Superior temporal gyrus (tissue), 1 donor: ENCODE measurements around the gene LRIG1.

Experiments
- DNase-seq: peaks from one replicate; pipeline ENCODE4 v3.0.0-alpha.2; 2016; ENCODE audit errors: extremely low spot score

The LRIG1 gene, protein sequence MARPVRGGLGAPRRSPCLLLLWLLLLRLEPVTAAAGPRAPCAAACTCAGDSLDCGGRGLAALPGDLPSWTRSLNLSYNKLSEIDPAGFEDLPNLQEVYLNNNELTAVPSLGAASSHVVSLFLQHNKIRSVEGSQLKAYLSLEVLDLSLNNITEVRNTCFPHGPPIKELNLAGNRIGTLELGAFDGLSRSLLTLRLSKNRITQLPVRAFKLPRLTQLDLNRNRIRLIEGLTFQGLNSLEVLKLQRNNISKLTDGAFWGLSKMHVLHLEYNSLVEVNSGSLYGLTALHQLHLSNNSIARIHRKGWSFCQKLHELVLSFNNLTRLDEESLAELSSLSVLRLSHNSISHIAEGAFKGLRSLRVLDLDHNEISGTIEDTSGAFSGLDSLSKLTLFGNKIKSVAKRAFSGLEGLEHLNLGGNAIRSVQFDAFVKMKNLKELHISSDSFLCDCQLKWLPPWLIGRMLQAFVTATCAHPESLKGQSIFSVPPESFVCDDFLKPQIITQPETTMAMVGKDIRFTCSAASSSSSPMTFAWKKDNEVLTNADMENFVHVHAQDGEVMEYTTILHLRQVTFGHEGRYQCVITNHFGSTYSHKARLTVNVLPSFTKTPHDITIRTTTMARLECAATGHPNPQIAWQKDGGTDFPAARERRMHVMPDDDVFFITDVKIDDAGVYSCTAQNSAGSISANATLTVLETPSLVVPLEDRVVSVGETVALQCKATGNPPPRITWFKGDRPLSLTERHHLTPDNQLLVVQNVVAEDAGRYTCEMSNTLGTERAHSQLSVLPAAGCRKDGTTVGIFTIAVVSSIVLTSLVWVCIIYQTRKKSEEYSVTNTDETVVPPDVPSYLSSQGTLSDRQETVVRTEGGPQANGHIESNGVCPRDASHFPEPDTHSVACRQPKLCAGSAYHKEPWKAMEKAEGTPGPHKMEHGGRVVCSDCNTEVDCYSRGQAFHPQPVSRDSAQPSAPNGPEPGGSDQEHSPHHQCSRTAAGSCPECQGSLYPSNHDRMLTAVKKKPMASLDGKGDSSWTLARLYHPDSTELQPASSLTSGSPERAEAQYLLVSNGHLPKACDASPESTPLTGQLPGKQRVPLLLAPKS

DNA sequence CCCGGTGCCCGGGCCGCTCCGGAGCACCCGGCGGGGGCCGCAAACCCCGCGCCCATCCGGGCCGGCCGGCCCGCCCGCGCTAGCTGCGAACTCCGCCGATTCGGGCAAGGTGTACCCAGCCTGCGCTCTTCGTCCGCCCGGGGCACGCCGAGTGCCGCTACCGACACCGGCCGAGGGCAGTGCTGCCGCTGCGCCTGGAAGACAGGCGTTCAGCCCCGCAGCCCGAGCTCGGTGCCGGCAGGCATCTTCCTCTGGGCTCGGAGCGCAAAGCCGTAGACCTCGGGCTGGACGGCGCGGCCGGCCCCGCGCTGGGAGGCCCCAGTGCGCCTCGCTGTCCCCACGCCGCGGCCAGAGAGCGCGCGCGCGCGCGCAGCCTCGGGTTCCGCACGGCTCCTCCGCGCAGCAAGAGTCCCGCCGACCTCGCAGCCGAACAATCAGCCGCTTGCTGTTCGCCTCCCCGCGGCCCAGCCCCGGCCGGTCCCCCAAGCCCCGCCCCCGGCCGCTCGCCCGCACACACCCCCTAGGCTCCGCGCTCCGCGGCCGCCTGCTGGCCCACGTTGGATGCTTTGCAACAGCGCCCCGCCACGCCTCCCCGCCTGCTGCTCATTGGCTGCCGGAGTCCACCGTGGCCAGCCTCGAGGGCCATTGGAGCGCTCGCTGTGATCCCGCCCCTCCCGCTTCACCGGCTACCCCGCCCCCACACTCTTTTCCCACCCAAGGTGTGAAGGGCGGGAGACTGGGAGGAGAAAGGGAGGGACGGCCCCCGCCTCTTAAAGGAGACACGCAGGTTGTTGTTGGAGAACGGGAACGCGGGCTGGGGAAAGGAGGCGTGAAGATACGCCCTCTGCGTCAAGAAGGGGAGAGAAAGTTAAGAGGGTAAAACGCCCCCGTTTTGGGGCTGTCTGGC is at the start of gene LRIG1:
Gene LRIG1 (minus strand): TSS at position 447 of the 907 bp plus-strand sequence. CDS start 615 bp downstream, outside the sequence.
- DNase-seq: peak; percentile 97

DNA sequence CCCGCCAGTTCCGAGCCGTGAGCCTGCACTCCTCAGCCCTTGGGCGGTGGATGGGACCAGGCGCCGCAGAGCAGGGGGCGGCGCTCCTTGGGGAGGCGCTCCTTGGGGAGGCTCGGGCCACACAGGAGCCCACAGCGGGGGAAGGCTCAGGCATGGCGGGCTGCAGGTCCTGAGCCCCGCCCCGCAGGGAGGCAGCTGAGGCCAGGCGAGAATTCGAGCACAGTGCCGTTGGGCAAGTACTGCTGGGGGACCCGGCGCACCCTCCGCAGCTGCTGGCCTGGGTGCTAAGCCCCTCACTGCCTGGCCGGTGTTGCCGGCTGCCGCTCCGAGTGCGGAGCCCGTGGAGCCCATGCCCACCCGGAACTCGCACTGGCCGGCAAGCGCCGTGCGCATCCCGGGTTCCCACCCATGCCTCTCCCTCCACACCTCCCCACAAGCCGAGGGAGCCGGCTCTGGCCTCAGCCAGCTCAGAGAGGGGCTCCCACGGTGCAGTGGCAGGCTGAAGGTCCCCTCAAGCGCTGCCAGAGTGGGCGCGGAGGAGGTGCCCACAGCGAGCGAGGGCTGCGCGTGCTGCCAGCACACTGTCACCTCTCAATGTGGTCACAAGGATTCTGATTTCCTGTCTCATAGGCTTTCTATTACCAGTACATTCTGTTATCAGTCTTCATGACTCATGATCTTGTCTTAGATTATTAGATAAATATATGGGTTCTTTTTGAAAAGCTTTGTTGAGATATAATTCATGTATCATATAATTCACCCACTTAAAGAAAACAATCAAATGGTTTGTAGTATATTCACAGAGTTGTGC is 44.0 kb upstream of the LRIG1 start:
- no peak for DNase-seq

DNA sequence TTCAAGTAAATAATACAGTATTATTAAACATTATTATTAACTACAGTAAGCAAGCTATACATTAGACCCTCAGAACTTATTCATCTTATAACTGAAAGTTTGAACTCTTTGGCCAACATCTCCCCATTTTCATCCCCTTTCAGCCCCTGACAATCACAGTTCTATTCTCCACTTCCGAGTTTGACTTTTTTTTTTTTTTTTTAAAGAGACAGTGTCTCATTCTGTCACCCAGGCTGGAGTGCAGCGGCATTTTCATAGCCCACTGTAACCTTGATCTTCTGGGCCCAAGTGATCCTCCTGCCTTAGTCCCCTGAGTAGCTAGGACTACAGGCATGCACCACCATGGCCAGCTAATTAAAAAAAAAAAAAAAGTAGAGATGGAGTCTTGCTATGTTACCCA is 41.3 kb upstream of the LRIG1 start:
- DNase-seq: no peak

DNA sequence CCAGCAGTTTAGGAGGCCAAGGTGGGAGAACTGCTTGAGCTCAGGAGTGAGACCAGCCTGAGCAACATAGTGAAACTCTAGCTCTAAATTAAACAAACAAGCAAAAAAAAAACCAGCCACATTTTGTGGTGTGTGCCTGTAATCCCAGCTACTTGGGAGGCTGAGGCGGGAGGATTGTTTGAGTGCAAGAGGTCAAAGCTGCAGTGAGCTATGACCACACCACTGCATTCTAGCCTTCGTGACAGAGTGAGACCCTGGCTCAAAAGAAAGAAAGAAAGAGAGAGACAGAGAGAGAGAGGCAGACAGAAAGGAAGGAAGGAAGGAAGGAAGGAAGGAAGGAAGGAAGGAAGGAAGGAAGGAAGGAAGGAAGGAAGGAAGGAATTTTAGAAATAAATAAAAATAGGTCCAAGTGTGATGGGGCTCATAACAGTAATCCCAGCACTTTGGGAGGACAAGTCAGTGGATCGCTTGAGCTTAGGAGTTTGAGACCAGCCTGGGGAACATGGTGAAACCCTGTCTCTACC is 38.7 kb upstream of the LRIG1 start:
- DNase-seq: no peak

DNA sequence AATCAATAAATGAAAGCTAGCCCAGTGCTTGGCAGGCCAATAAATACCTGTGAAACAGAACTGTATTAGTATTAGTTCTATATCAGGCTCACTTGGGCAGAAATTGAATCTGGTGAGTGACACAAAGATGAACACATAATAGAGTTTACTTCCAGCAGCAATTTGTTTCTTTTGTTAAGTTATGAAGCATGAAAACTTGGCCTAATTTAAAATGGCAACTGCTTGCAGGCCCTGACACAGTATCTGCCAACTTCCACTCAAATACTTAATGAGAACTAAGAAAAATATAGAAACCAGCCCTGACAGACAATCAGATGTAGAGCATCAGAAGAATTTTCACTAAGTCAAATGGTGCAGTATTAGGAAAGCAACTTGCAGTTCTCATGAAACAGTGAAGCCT is 37.6 kb upstream of the LRIG1 start:
- peak; percentile 30 for DNase-seq

DNA sequence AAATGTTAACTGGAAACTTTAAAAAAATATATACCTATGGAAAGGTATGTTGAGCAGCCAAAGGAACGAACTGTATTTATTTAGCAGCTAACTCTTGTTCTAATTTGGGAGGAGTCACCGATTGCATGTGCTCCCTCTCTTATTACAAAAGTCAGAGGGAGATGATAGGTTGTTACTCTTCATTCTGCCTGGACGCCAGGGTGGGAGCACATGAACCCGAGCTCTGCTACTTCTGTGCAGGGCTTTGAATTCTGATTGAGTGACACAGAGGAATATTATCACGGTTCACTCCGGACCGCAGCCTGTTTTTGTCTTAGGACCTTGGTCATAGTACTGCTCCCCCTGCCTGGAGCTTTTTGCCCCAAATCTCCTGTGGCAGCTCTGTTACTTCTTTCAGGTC is 36.9 kb upstream of the LRIG1 start:
- no peak for DNase-seq

DNA sequence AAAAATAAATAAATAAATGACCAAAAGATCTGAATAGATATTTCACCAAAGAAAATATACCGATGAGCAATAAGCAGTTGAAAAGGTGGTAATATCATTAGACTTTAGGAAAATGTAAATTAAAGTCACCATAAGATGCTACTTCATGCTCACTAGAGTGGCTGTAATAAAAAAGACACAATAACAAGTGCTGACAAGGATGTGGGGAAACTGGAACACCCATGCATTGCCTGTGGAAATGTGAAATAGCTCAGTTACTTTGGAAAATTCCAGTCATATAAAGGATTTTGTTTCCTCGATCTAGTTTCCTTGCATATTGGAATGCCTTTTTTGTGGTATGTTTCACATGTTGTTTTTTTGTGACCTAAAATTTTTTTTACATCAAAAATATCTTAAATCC is 36.0 kb upstream of the LRIG1 start:
- no peak for DNase-seq

DNA sequence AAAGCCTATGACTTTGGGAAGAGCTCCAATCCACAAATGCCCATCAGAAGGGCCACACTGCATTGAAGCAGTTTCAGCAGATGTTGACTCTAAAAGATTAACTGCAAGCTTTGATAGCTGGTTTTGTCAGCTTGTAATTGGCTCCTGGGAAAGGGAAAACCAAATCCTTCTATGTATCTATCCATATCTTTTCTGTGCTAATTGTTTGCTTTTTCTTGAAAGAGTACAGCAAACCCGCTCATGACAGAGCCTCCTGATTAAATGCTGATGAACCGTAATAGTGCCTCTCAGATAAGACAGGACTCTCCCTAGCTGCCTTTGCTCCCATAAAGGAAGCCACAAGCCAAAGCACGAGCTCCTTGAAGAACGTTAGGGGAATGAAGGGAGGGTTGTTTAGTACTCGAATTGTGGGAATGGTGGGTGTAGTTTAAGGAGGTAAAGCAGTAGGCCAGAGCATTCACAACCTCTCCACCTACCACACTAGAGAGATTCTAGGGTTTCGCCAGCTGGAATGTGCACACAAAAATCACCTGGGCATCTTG is 33.6 kb upstream of the LRIG1 start:
- DNase-seq: no peak

DNA sequence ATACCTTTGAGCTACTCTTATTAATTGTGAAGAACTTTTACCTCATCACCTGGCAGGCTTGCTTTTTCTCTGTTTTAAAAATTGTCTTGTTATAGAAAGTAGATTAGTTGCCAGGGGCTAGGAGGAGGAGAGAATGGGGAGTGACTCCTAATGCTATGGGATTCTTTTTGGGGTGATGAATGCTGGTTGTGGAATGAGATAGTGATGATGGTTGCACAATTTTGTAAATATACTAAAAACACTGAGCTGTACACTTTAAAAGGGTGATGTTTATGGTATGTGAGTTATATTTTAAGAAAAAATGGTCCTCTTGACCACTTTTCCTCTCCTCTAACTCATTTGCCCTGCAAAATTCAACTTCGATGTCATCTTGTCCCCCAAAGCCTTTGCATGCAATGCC is 31.8 kb upstream of the LRIG1 start:
- no peak for DNase-seq

DNA sequence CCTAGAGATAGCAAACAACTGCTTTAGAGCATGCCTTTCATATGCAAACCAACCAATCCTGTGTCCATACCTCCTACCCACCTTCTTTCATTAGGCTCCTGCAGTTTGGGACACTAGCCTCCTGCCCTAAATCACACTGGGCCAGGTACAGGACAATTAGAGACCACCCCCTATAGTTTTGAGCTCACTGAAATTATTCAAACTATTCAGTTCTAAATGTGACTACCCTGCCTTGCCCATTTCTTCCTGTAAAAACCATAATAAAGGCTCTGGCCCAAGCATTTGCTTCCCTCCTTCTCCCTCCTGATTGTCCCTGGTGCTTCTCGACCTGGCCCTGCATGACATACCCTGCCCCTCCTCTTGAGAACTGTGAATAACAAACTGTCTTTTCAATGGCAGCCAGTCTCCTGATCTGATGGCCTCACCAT is 31.4 kb upstream of the LRIG1 start:
- no peak for DNase-seq

DNA sequence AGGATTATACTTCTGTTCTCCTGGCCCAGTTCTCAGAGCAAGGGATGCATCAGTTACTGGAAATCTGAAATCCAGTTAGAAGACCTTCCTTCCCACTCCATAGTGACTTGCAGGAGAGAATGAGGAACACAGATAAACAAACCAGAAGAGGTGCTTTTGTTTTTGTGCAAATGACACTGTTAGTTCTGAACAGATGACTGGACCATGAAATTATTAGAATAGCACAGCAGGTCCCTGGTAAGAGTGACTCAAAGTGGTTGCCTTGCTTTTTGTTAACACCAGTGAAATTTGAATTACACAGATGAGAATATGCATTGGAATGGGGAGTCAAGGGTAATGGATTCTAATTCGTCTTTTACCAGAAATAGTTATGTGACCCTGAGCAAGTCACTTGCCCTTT is 30.4 kb upstream of the LRIG1 start:
- DNase-seq: no peak

DNA sequence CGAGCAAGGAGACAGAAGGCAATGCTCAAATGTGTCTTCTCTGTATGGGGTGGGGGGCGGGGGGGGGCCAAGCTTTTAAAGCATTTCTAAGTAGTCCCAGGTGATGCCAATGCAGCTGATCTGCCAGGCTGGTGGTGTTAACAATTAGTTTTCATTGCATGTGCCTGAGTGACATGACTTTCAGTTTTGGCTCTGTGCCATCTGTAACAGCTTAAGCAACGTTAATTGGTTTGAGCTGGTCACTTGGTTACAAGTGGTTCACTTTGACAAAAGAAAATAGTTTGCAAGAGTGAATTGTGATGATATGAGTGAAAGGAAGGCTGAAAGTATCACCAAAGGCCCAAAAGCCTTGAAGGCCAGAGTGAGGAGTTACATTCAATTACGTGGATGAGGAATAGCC is 26.4 kb upstream of the LRIG1 start:
- no peak for DNase-seq

DNA sequence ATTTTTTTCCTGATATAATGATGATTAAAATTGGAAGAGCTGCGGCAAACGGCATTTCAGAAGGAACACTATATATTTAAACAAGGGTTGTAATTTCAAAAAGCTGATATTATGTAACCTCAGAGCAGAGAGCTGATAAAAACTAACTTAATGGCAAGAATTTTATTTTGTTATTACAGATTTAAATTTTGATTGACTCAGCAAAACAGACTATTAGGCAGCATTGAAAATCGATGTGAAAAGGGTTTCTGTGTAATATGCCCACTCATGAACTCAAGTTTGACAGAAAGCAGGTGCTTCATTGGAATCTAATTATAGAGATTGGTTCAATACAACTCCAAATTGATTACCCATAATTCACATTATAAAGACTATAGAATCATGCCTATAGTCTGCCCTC is 24.9 kb upstream of the LRIG1 start:
- no peak for DNase-seq

DNA sequence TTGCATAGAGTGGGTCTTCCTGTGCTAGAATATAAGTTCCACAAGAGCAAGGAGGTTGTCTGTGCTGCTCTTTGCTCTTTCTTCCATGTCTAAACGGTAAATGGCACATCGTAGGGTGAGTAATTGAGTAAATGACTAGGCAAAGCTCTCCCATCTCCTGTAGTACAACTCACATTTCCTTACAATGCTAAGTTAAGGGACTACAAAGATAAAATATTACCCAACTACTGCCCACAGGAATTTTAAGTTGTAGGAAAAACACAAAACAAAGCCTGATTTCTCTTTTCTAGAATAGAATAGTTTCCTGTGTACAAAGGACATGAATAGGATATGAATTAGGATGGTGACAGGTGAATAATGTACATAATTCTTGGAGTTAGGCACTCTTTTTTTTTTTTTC is 19.9 kb upstream of the LRIG1 start:
- DNase-seq: no peak

DNA sequence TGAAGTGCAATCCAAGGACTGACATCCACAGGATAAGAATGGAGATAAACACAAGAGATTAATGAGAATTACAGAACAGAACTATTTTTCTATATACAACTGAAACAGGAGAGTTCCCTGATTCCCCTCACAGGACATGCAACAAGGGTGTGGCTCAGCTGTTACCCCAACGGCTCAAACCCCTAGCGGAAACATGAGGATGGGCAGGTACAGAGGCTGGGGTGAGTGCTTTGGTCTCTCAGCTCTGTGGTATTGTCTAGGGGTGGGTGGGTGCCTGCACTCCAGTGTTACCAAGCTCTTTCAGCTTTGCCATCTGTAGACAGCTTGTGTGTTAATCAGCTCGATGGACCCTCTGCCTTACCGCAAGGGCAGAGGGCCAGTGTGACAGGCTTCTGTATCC is 17.8 kb upstream of the LRIG1 start:
- DNase-seq: no peak

DNA sequence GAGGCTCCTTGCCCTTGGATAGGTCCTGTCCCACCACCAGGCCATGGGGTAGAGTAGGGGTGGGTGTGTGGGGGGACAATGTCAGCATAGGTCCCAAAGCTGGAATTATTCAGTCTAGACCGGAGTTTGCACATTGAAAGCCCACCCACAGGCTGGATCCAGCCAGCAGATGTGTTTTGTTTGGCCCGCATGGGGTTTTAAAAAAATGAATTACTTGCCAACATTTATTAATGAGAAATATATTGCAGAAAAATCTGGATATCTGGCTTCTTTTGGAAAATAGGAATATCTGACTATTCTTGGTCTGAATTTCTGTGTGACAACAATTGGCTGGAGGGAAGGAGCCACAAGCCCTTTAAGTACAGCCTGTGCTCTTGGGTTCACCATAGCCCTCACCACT is 17.3 kb upstream of the LRIG1 start:
- DNase-seq: no peak

DNA sequence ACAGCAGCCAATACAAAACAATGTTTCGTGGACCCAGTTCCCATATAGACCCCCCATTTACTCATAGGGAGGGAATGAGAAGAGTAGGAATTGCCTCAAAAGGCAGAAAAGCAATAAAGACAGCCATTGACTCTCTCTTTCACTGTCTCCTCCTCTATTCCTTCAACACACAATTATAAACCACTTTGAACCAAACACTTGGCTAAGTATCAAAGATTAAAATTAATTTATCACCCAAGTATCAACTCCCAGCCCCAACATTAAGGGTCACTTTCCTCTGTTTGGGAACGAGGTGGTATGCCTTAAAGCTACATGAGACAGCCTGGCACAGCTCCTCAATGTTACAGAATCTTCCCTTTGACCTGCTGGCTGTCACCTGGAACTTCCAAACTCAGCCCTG is 16.4 kb upstream of the LRIG1 start:
- no peak for DNase-seq

DNA sequence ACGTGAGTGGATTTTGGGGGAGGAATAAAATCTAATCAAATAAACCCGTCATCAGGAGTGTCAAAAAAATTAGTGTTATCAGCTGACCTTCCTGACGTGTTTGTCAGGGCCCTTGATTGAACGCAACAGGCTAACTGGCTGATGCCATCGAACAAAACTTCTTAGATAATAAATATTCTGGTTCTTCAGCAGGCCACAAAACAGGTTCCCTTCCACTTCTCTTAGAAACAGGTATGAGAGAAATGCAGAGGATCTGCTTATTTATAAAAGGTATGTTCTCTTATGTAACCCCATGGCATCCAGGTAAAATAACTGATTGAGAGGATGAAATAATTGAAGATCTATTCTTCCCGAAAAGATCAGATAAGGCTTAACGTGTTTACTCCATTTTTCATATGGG is 7.6 kb upstream of the LRIG1 start:
- DNase-seq: no peak

DNA sequence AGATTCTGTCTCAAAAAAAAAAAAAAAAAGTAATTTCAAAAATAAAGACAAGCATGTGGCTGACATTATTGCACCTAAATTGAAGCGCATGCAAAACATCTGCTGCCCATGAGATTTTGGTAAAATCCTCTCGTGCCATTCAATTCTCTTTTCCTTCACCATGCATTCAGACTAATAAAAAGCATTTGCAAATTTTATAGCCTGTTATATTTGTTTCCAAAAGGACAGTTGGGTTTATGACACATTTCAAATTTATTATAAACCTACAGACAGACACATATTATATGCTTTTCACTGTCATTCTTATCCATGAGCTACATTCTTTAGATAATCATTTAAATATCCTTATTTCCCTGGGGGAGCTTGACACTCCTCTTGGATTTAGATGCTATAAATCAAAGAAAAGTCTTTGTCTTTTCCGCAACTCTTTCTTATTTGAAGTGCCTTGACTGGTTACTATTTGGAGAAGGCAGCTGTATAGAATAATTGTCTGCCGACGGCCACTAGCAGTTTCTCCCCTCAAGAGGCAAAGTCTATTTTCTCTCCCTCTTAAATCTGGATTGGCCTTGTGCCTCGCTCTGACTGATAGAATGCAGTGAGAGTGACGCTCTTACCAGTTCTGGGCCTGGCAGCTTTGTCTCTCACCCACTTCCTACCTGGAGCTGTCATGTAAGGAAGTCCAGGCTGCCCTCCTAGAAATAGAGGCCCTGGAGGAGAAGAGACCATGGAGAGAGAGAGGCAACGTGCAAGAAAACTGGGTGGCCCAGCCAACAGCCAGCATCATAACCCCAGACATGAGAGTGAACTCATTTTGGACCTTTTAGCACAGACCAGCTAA is 6.8 kb upstream of the LRIG1 start:
- DNase-seq: no peak
